IMR-90 (cell line): ENCODE data around the gene AMACR. TPM values are rescaled to one million over a fixed set of nuclear protein-coding genes. Genes with fewer than 3 reads are reported as not detected.

ENCODE experiments used
- ATAC-seq: fragments of 200-7000 bp; cut with Tn5 transposase; 2 replicates; pipeline ENCODE4 v1.9.1; 2020; ENCODE audit warnings: low read depth, mild to moderate bottlenecking, moderate library complexity
- BruUV-seq: library from RNA; stranded (reverse); fragments of 400-500 nt; replicated peaks from 2 replicates; lab custom pipeline; 2021; lab: Mats Ljungman, UMichigan
- CTCF ChIA-PET: fragments of 300-600 bp; formaldehyde crosslinking; extraction: SDS; loops from one replicate; lab custom pipeline; 2021; ENCODE audit warnings: antibody characterized with exemption; lab: Yijun Ruan, JAX
- POLR2A ChIA-PET: fragments of 300-600 bp; sonication (Branson Sonifier 250); formaldehyde crosslinking; loops from one replicate; lab custom pipeline; 2022; ENCODE audit warnings: antibody characterized with exemption; ENCODE audit not compliant: unreplicated experiment; lab: Charles Lee
- DNase-seq: peaks from one replicate; pipeline ENCODE4 v3.0.0; 2013
- H2AFZ ChIP-seq: replicated peaks from 2 replicates; pipeline ENCODE3; 2013; ENCODE audit warnings: low read length, mild to moderate bottlenecking; ENCODE audit not compliant: poor library complexity
- H2AK5ac ChIP-seq: 2 replicates; pipeline ENCODE4 v1.6.1; 2013; ENCODE audit warnings: low read depth, low read length, inconsistent platforms
- H2AK9ac ChIP-seq: replicated peaks from 2 replicates; pipeline ENCODE3; 2013; ENCODE audit warnings: mild to moderate bottlenecking, low read depth, low read length, moderate library complexity; ENCODE audit not compliant: poor library complexity
- H2BK120ac ChIP-seq: 2 replicates; pipeline ENCODE4 v1.6.1; 2013; ENCODE audit warnings: low read depth, low read length, inconsistent platforms
- H2BK15ac ChIP-seq: 3 replicates; pipeline ENCODE4 v1.6.1; 2013; ENCODE audit warnings: low read depth, low read length, inconsistent platforms
- H2BK20ac ChIP-seq: 2 replicates; pipeline ENCODE4 v1.6.1; 2013; ENCODE audit warnings: low read depth, mild to moderate bottlenecking, inconsistent platforms, low read length, moderate library complexity
- H2BK5ac ChIP-seq: 2 replicates; pipeline ENCODE4 v1.6.1; 2013; ENCODE audit warnings: mild to moderate bottlenecking, low read depth, low read length, inconsistent platforms; ENCODE audit not compliant: poor library complexity, severe bottlenecking
- H3K14ac ChIP-seq: replicated peaks from 2 replicates; pipeline ENCODE4 v1.6.1; 2013; ENCODE audit warnings: low read depth, low read length, inconsistent platforms
- H3K18ac ChIP-seq: 2 replicates; pipeline ENCODE4 v1.6.1; 2013; ENCODE audit warnings: low read depth, low read length, control low read depth
- H3K23ac ChIP-seq: 2 replicates; pipeline ENCODE4 v1.6.1; 2013; ENCODE audit warnings: low read depth, low read length, inconsistent platforms
- H3K27ac ChIP-seq: 2 replicates; pipeline ENCODE4 v1.5.1; 2013; ENCODE audit warnings: mild to moderate bottlenecking, control low read depth, low read length; ENCODE audit not compliant: insufficient read depth
- H3K27me3 ChIP-seq: 2 replicates; pipeline ENCODE4 v1.6.1; 2013; ENCODE audit warnings: low read length; ENCODE audit not compliant: control insufficient read depth, insufficient read depth
- H3K36me3 ChIP-seq: 2 replicates; pipeline ENCODE4 v1.6.1; 2013; ENCODE audit warnings: low read length, mixed read lengths; ENCODE audit not compliant: control insufficient read depth, insufficient read depth
- H3K4ac ChIP-seq: 2 replicates; pipeline ENCODE4 v1.6.1; 2013; ENCODE audit warnings: low read depth, low read length, inconsistent platforms
- H3K4me1 ChIP-seq: 2 replicates; pipeline ENCODE4 v1.6.1; 2013; ENCODE audit warnings: low read length, mixed read lengths; ENCODE audit not compliant: control insufficient read depth, insufficient read depth
- H3K4me2 ChIP-seq: 2 replicates; pipeline ENCODE4 v1.6.1; 2013; ENCODE audit warnings: low read depth, mild to moderate bottlenecking, control low read depth, low read length, moderate library complexity
- H3K4me3 ChIP-seq: 2 replicates; pipeline ENCODE4 v1.5.1; 2013; ENCODE audit warnings: low read depth, mild to moderate bottlenecking, control low read depth, low read length, moderate library complexity; ENCODE audit not compliant: insufficient read depth
- H3K56ac ChIP-seq: 2 replicates; pipeline ENCODE4 v1.6.1; 2013; ENCODE audit warnings: low read length, inconsistent platforms; ENCODE audit not compliant: insufficient read depth; ENCODE audit errors: extremely low read depth
- H3K79me1 ChIP-seq, 2 experiments: 2 replicates each; pipeline ENCODE4 v1.6.1; 2013; ENCODE audit warnings: low read length in 2 of 2, inconsistent platforms in 1 of 2, low read depth in 1 of 2
- H3K9ac ChIP-seq: 2 replicates; pipeline ENCODE4 v1.6.1; 2013; ENCODE audit warnings: low read depth, low read length, control low read depth
- H3K9me1 ChIP-seq: 2 replicates; pipeline ENCODE4 v1.6.1; 2013; ENCODE audit warnings: low read length, inconsistent platforms; ENCODE audit not compliant: insufficient read depth
- H3K9me3 ChIP-seq: 2 replicates; pipeline ENCODE4 v1.6.1; 2013; ENCODE audit warnings: low read length; ENCODE audit not compliant: control insufficient read depth, insufficient read depth
- H4K20me1 ChIP-seq: 2 replicates; pipeline ENCODE4 v1.6.1; 2013; ENCODE audit warnings: low read length, inconsistent platforms; ENCODE audit not compliant: insufficient read depth
- H4K5ac ChIP-seq: 2 replicates; pipeline ENCODE4 v1.6.1; 2013; ENCODE audit warnings: mild to moderate bottlenecking, low read depth, low read length, control low read depth
- H4K8ac ChIP-seq, 2 experiments: 2 replicates each; pipeline ENCODE4 v1.6.1; 2013; ENCODE audit warnings: low read depth in 2 of 2, low read length in 2 of 2, control low read depth in 1 of 2, inconsistent platforms in 1 of 2
- H4K91ac ChIP-seq: 2 replicates; pipeline ENCODE4 v1.6.1; 2013; ENCODE audit warnings: low read depth, low read length, inconsistent platforms; ENCODE audit not compliant: insufficient read depth
- BHLHE40 ChIP-seq: fragments of 150-350 bp; IDR thresholded peaks from 2 replicates; pipeline ENCODE4 v1.6.1; 2016; ENCODE audit warnings: mild to moderate bottlenecking, low read depth, low read length
- CEBPB ChIP-seq: IDR thresholded peaks from 2 replicates; pipeline ENCODE4 v1.6.1; 2012; ENCODE audit warnings: low read depth, low read length, improper control_type of control experiment
- CHD1 ChIP-seq: IDR thresholded peaks from 2 replicates; pipeline ENCODE4 v1.6.1; 2012; ENCODE audit warnings: low read depth, low read length, improper control_type of control experiment
- CTCF ChIP-seq: conservative IDR thresholded peaks from 2 replicates; pipeline ENCODE4 v1.5.1; 2012; ENCODE audit warnings: mild to moderate bottlenecking, low read depth, low read length, improper control_type of control experiment
- ELK1 ChIP-seq: fragments of 150-350 bp; IDR thresholded peaks from 2 replicates; pipeline ENCODE4 v1.6.1; 2016; ENCODE audit warnings: low read depth, mild to moderate bottlenecking, low read length, moderate library complexity, borderline replicate concordance
- FOS ChIP-seq: fragments of 150-350 bp; IDR thresholded peaks from 2 replicates; pipeline ENCODE4 v1.6.1; 2016; ENCODE audit warnings: low read depth, low read length
- MAFK ChIP-seq: IDR thresholded peaks from 2 replicates; pipeline ENCODE4 v1.6.1; 2012; ENCODE audit warnings: low read depth, low read length, improper control_type of control experiment
- MAZ ChIP-seq: IDR thresholded peaks from 2 replicates; pipeline ENCODE4 v1.6.1; 2012; ENCODE audit warnings: low read depth, mild to moderate bottlenecking, low read length, improper control_type of control experiment, moderate library complexity, borderline replicate concordance
- MXI1 ChIP-seq: IDR thresholded peaks from 2 replicates; pipeline ENCODE4 v1.6.1; 2012; ENCODE audit warnings: low read depth, mild to moderate bottlenecking, low read length, moderate library complexity, borderline replicate concordance
- NFE2L2 ChIP-seq: fragments of 150-350 bp; IDR thresholded peaks from 2 replicates; pipeline ENCODE4 v1.6.1; 2016; ENCODE audit warnings: low read depth, mild to moderate bottlenecking, low read length
- POLR2A ChIP-seq: IDR thresholded peaks from 2 replicates; pipeline ENCODE4 v1.6.1; 2012; ENCODE audit warnings: mild to moderate bottlenecking, low read depth, low read length
- RAD21 ChIP-seq: IDR thresholded peaks from 2 replicates; pipeline ENCODE4 v1.6.1; 2012; ENCODE audit warnings: low read length, improper control_type of control experiment
- RFX5 ChIP-seq: IDR thresholded peaks from 2 replicates; pipeline ENCODE4 v1.8.0; 2012; ENCODE audit warnings: low read depth, mild to moderate bottlenecking, low read length, moderate library complexity
- SMC3 ChIP-seq: fragments of 150-350 bp; IDR thresholded peaks from 2 replicates; pipeline ENCODE4 v1.6.1; 2016; ENCODE audit warnings: low read depth, mild to moderate bottlenecking, antibody characterized with exemption, low read length, moderate library complexity
- USF2 ChIP-seq: fragments of 150-350 bp; IDR thresholded peaks from 2 replicates; pipeline ENCODE4 v1.6.1; 2017; ENCODE audit warnings: mild to moderate bottlenecking, antibody characterized with exemption, low read length, low read depth
- WGBS, 2 experiments: methylation state at CpG; one replicate each; pipeline versions ENCODE4 v1.1.5 to v1.1.7; 2013; ENCODE audit warnings: missing lambda C conversion rate in 2 of 2; ENCODE audit not compliant: insufficient read length in 1 of 2; ENCODE audit errors: extremely low coverage in 2 of 2; 5-methylcytosine and 5-hydroxymethylcytosine counted together
- dilution Hi-C: fragments of 300-500 bp; cut with HindIII; formaldehyde crosslinking; loops from one replicate; pipeline ENCODE4 v1.14.3; 2018; ENCODE audit warnings: low sequenced_read_pairs; ENCODE audit not compliant: unreplicated experiment
- in situ Hi-C: fragments of 300-500 bp; cut with MboI; formaldehyde crosslinking; loops from 3 replicates; pipeline ENCODE4 v1.14.3; 2019; ENCODE audit warnings: low sequenced_read_pairs, inconsistent platforms, mixed read lengths
- intact Hi-C: fragments of 100-400 bp; cut with micrococcal nuclease; formaldehyde crosslinking; loops from 2 replicates; pipeline ENCODE4 v1.10.0; 2022
- polyA plus RNA-seq, 3 experiments: library from polyadenylated mRNA; depleted of rRNA; stranded (reverse); fragments of >200 nt; gene quantifications; 2 replicates each; pipeline ENCODE4 v1.2.3, GENCODE V29; 2012; ENCODE audit warnings: low replicate concordance in 1 of 3
- total RNA-seq: library from RNA; depleted of rRNA; stranded (reverse); fragments of >200 nt; gene quantifications from 2 replicates; pipeline ENCODE4 v1.2.3, GENCODE V29; 2012

Gene AMACR
- total and polyA plus RNA-seq, 2 of the 4 experiments (the other 2 are of a cell fraction), result 8.2 to 12.9 TPM

GRCh38 chr5:33938507-33938796 is 69.4 kb downstream of the AMACR start:
- Histone ChIP-seq H3K4me3 (no peak overlapping the region), H4K91ac (no peak overlapping the region), H2BK5ac (no peak overlapping the region), H4K8ac (no peak overlapping the region), H3K4ac (no peak overlapping the region), H3K4me2 (no peak overlapping the region), H2AK5ac (no peak overlapping the region), H2AFZ (no peak overlapping the region), H3K9me3 (peaks cover 5% of the 10 kb centered on the region; the same call in 1 of the 2 replicates), H4K5ac (no peak overlapping the region), H3K56ac (no peak overlapping the region), H3K4me1 (no peaks in the 10 kb centered on the region), H3K27me3 (peaks cover 65% of the 10 kb centered on the region), H3K18ac (no peak overlapping the region), H3K79me1 (no peaks in the 10 kb centered on the region), H3K9me1 (no peaks in the 10 kb centered on the region), H4K20me1 (no peaks in the 10 kb centered on the region; the same call in 1 of the 2 replicates), H2BK15ac (no peak overlapping the region), H3K9ac (no peak overlapping the region), H3K23ac (no peak overlapping the region), H2BK20ac (no peak overlapping the region), H3K36me3 (no peaks in the 10 kb centered on the region), H3K27ac (no peak overlapping the region), H2BK120ac (no peak overlapping the region), H2AK9ac (no peak overlapping the region), H3K14ac (no peak overlapping the region)
- POLR2A ChIA-PET, result no interaction called here
- in situ Hi-C loops, result no loop called here
- no peak for DNase-seq
- 20% methylated on average over 1 of the region's 14 CpGs; no CpG with 5 or more reads in 1 of the 2 experiments for WGBS, 2 experiments
- TF ChIP-seq RAD21 (no peak), RFX5 (no peak), USF2 (no peak), MAZ (no peak), BHLHE40 (no peak), CEBPB (no peak), MXI1 (no peak), SMC3 (no peak), ELK1 (no peak), MAFK (no peak), CTCF (no peak), FOS (no peak), CHD1 (no peak), NFE2L2 (no peak), POLR2A (no peak)
- no peak for ATAC-seq
- no TSS peak for BruUV-seq
- intact Hi-C loops, result loop anchor here (10.0 kb wide), 1 partner anchor 324 kb away; no protein-coding TSS in a partner anchor
- CTCF ChIA-PET, result no interaction called here
- dilution Hi-C loops, result no loop called here
